Measurements from ENCODE around the gene HDAC2. TPM values are rescaled to one million over a fixed set of nuclear protein-coding genes. Genes with fewer than 3 reads are reported as not detected.

HDAC2 gene
- total RNA-seq, 4 donors from 2014 or later = 40.2 to 66.6 (median 60.7) TPM

DNA sequence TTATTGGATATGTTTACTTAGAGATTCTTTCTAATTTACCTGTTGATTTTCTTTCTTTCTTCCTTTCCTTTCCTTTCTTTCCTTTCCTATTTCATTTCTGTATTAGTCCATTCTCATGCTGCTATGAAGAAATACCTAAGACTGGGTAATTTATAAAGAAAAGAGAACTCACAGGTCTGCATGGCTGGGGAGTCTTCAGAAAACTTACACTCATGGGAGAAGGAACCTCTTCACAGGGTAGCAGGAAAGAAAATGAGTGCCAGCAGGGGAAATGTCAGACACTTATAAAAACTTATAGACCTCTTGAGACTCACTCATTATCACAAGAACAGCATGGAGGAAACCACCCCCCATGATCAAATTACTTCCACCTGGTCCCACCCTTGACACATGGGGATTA lies 40.8 kb downstream of the HDAC2 start:
- H3K36me3 ChIP-seq = no peaks in the 10 kb centered on the region
- H3K4me3 ChIP-seq = no peak overlapping the region
- peaks cover 0 to 16% (median 0%) of the 10 kb centered on the region in 3 donors for H3K9me3 ChIP-seq
- intact Hi-C loops (cut with DNase I) = no loop called here
- TF ChIP-seq, protein P1, sequence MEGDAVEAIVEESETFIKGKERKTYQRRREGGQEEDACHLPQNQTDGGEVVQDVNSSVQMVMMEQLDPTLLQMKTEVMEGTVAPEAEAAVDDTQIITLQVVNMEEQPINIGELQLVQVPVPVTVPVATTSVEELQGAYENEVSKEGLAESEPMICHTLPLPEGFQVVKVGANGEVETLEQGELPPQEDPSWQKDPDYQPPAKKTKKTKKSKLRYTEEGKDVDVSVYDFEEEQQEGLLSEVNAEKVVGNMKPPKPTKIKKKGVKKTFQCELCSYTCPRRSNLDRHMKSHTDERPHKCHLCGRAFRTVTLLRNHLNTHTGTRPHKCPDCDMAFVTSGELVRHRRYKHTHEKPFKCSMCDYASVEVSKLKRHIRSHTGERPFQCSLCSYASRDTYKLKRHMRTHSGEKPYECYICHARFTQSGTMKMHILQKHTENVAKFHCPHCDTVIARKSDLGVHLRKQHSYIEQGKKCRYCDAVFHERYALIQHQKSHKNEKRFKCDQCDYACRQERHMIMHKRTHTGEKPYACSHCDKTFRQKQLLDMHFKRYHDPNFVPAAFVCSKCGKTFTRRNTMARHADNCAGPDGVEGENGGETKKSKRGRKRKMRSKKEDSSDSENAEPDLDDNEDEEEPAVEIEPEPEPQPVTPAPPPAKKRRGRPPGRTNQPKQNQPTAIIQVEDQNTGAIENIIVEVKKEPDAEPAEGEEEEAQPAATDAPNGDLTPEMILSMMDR (IDR thresholded peaks at IDR 0.05) = no peak
- TF ChIP-seq POLR2A (IDR thresholded peaks at IDR 0.05) = no peak
- H3K27me3 ChIP-seq = no peaks in the 10 kb centered on the region
- H3K27ac ChIP-seq = no peak overlapping the region
- H3K4me1 ChIP-seq = no peaks in the 10 kb centered on the region
- no peak for DNase-seq

DNA sequence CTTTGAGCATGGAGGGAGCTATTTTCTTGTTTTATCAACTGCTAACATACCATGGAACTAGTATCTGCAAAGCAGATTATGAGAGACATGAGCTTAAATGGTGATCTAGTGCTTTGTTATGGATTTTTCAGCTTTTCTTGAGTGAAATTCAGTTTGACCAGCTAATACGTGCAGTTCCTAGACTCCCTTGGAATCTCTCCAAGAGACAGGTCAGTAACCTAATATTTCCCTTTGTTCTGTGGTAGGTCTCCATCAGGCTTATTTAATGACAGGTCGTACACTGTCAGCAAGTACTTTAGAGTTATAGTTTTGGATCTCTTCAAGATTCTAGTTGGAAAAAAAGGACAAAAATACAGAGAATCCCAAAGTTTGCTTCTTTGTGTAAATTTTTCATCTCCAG lies 43.9 kb downstream of the HDAC2 start:
- H3K9me3 ChIP-seq = peaks cover 0 to 15% (median 0%) of the 10 kb centered on the region in 3 donors
- intact Hi-C loops (cut with DNase I) = no loop called here
- no peak for DNase-seq
- no peaks in the 10 kb centered on the region for H3K36me3 ChIP-seq
- peaks cover 0 to 10% (median 0%) of the 10 kb centered on the region in 3 donors for H3K4me1 ChIP-seq
- whole genome bisulfite sequencing, 2 donors = 47 to 52% methylated on average over 2 of the region's 2 CpGs
- TF ChIP-seq, protein P1 (IDR thresholded peaks at IDR 0.05) = no peak
- TF ChIP-seq POLR2A (IDR thresholded peaks at IDR 0.05) = no peak
- no peak overlapping the region for H3K4me3 ChIP-seq
- H3K27ac ChIP-seq = no peak overlapping the region
- H3K27me3 ChIP-seq = no peaks in the 10 kb centered on the region

GRCh38 chr6:113925378-113925777 lies 45.6 kb downstream of the HDAC2 start:
- WGBS, 2 donors = 40 to 64% methylated on average over 2 of the region's 2 CpGs
- no peak for DNase-seq
- Histone ChIP-seq H3K27ac (no peak overlapping the region), H3K36me3 (no peaks in the 10 kb centered on the region), H3K4me1 (peaks cover 0 to 10% (median 0%) of the 10 kb centered on the region in 3 donors), H3K4me3 (no peak overlapping the region), H3K27me3 (no peaks in the 10 kb centered on the region), H3K9me3 (peaks cover 0 to 9% (median 0%) of the 10 kb centered on the region in 3 donors)
- intact Hi-C loops (cut with DNase I) = no loop called here
- TF ChIP-seq, protein P1 (IDR thresholded peaks at IDR 0.05) = no peak
- TF ChIP-seq POLR2A (IDR thresholded peaks at IDR 0.05) = no peak

GRCh38 chr6:113924312-113924723 lies 46.6 kb downstream of the HDAC2 start:
- H3K36me3 ChIP-seq = no peaks in the 10 kb centered on the region
- DNase-seq = no peak
- H3K27me3 ChIP-seq = no peaks in the 10 kb centered on the region
- H3K27ac ChIP-seq = no peak overlapping the region
- H3K4me3 ChIP-seq = no peak overlapping the region
- intact Hi-C loops (cut with DNase I) = no loop called here
- H3K9me3 ChIP-seq = peaks cover 0 to 7% (median 0%) of the 10 kb centered on the region in 3 donors
- TF ChIP-seq, protein P1 (IDR thresholded peaks at IDR 0.05) = no peak
- no peak for TF ChIP-seq POLR2A (IDR thresholded peaks at IDR 0.05)
- H3K4me1 ChIP-seq = peaks cover 0 to 10% (median 0%) of the 10 kb centered on the region in 3 donors

DNA sequence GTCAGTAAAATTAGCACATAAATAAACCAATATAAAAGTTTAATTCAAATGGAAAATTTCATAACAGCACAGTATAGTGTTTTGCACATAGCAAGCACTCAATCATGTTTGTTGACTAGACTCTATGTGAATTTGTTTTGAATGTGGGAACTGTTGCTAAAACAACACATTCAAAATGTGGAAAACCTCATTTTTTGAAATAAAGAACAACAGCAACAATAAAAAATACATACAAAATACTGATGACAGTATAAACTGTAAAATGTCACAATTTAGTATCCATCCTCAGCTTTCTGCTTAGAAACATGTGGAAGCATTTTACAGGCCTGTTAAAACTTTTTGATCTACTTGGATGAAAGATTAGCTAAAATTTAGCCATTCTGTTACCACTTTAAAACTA lies 47.4 kb downstream of the HDAC2 start:
- intact Hi-C loops (cut with DNase I) = no loop called here
- TF ChIP-seq, protein P1 (IDR thresholded peaks at IDR 0.05) = no peak
- TF ChIP-seq POLR2A (IDR thresholded peaks at IDR 0.05) = no peak
- DNase-seq = no peak
- Histone ChIP-seq H3K27me3 (no peaks in the 10 kb centered on the region), H3K4me3 (no peak overlapping the region), H3K36me3 (no peaks in the 10 kb centered on the region), H3K4me1 (peaks cover 0 to 10% (median 0%) of the 10 kb centered on the region in 3 donors), H3K27ac (no peak overlapping the region), H3K9me3 (no peaks in the 10 kb centered on the region)

All from esophagus squamous epithelium (tissue), 5 donors.